OCI-LY3 (cell line): Measurements from ENCODE around the gene CPLX3.

Source experiments
- CTCF ChIP-seq: fragments of 200-600, 300-600 bp; sonication (generic); IDR thresholded peaks from 2 replicates; pipeline ENCODE4 v1.5.1; 2014; ENCODE audit warnings: antibody characterized with exemption, low read length, low read depth
- EZH2phosphoT487 ChIP-seq: fragments of 200-600 bp; shearing (Covaris generic); IDR thresholded peaks from 2 replicates; pipeline ENCODE4 v1.6.1; 2018; ENCODE audit warnings: antibody characterized with exemption, mixed run types, low read depth

DNA sequence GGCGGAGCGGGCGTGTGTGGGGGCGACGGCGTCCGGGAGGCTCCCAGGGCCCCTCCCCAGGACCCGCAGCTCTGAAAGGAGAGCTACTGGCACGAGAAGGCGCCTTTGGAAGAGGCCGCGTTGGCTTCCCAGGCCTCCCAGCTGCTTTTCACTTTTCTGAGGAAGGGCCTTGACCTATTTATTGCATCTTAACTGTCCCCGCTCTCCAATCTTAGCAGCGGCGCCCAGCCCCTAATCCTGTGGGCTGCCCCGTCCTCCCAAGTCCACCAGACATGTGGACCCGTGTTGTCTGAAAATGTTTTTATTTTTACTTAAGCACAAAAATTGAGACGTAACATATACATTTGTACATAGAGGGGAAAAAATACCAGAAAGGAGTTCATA is 17.0 kb downstream of the CPLX3 start:
- TF ChIP-seq CTCF (no peak), EZH2phosphoT487 (no peak)
